SKM-1 (cell line): ENCODE data around the gene KCNB1.

Experiments used
- DNase-seq: peaks from one replicate; lab custom pipeline; 2025; ENCODE audit not compliant: unreplicated experiment; lab: John Stamatoyannopoulos, UW

KCNB1 gene

GRCh38 chr20:49482621-49483017 is at the start of gene KCNB1:
Gene KCNB1 (minus strand): TSS chr20:49482668. CDS start chr20:49482480, 188 bp downstream.
- DNase-seq = no peak

- DNase-seq = no peak
Measured at GRCh38 chr20:49529470-49529869, 47.0 kb upstream of the KCNB1 start.

GRCh38 chr20:49526568-49526967 is 44.1 kb upstream of the KCNB1 start:
- DNase-seq = no peak

GRCh38 chr20:49526056-49526455 is 43.6 kb upstream of the KCNB1 start:
- DNase-seq = no peak

GRCh38 chr20:49523767-49524360 is 41.4 kb upstream of the KCNB1 start:
- DNase-seq = no peak

- no peak for DNase-seq
Measured at GRCh38 chr20:49521356-49521755, 38.9 kb upstream of the KCNB1 start.

- no peak for DNase-seq
Measured at GRCh38 chr20:49519777-49520359, 37.4 kb upstream of the KCNB1 start.

GRCh38 chr20:49519212-49519712 is 36.8 kb upstream of the KCNB1 start:
- no peak for DNase-seq

- DNase-seq = no peak
Measured at GRCh38 chr20:49518576-49518975, 36.1 kb upstream of the KCNB1 start.

GRCh38 chr20:49517805-49518100 is 35.3 kb upstream of the KCNB1 start:
- DNase-seq = no peak

GRCh38 chr20:49516916-49517804 is 34.7 kb upstream of the KCNB1 start:
- DNase-seq = no peak

GRCh38 chr20:49515586-49515985 is 33.1 kb upstream of the KCNB1 start:
- no peak for DNase-seq

GRCh38 chr20:49513517-49513916 is 31.0 kb upstream of the KCNB1 start:
- no peak for DNase-seq

- DNase-seq = no peak
Measured at GRCh38 chr20:49513009-49513408, 30.5 kb upstream of the KCNB1 start.

GRCh38 chr20:49511788-49512525 is 29.5 kb upstream of the KCNB1 start:
- DNase-seq = no peak

- no peak for DNase-seq
Measured at GRCh38 chr20:49510562-49511122, 28.2 kb upstream of the KCNB1 start.

GRCh38 chr20:49508435-49509199 is 26.1 kb upstream of the KCNB1 start:
- DNase-seq = peak; percentile 3

- no peak for DNase-seq
Measured at GRCh38 chr20:49507741-49508434, 25.4 kb upstream of the KCNB1 start.

- no peak for DNase-seq
Measured at GRCh38 chr20:49505518-49505917, 23.1 kb upstream of the KCNB1 start.

GRCh38 chr20:49503176-49503575 is 20.7 kb upstream of the KCNB1 start:
- no peak for DNase-seq
